Neutrophil (primary cell): Measurements from ENCODE around the gene MON2.

Source experiments
- H3K27ac ChIP-seq: fragments of 200-600 bp; sonication (generic); 2 replicates; pipeline ENCODE4 v1.5.1; 2016; ENCODE audit warnings: mild to moderate bottlenecking, moderate library complexity
- H3K27me3 ChIP-seq: fragments of 200-600 bp; sonication (generic); 2 replicates; pipeline ENCODE4 v1.6.0; 2016; ENCODE audit warnings: mild to moderate bottlenecking
- H3K36me3 ChIP-seq: fragments of 200-600 bp; sonication (generic); 2 replicates; pipeline ENCODE4 v1.5.1; 2017
- H3K4me1 ChIP-seq, 2 experiments: fragments of 200-600 bp in 1 of 2; sonication (generic) in 1 of 2; 1 replicate in 1 of 2; 2 replicates in 1 of 2; pipeline versions ENCODE4 v1.5.1 to v1.6.1; 2013 to 2016; ENCODE audit warnings: low read depth in 1 of 2, low read length in 1 of 2, mild to moderate bottlenecking in 1 of 2, moderate library complexity in 1 of 2; ENCODE audit not compliant: control insufficient read depth in 1 of 2, insufficient read depth in 1 of 2
- H3K4me3 ChIP-seq, 2 experiments: fragments of 200-600 bp in 1 of 2; sonication (generic) in 1 of 2; 1 replicate in 1 of 2; 2 replicates in 1 of 2; pipeline ENCODE4 v1.5.1; 2013 to 2016; ENCODE audit warnings: low read depth in 1 of 2, low read length in 1 of 2, mild to moderate bottlenecking in 1 of 2, moderate library complexity in 1 of 2
- H3K9me3 ChIP-seq: fragments of 200-600 bp; sonication (generic); 2 replicates; pipeline ENCODE4 v1.5.1; 2016
- TF ChIP-seq, protein P1 (sequence below): fragments of 200-600 bp; sonication (generic); IDR thresholded peaks from 2 replicates; pipeline ENCODE4 v1.5.1; 2016; ENCODE audit warnings: antibody characterized with exemption

MON2 gene

DNA sequence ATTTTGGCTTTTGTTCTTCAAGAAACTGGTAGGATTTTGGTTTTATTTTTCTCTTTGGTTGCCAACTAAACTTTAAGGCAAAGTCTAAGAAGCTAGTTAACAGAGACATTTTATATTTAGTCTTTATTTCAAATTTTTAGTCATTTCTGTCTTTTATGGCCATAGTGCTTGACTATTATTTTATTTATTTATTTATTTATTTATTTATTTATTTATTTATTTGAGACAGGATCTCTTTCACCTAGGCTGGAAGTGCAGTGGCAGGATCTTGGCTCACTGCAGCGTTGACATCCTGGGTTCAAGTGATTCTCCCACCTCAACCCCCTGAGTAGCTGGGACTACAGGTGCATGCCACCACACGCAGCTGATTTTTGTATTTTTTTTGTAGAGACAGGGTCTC, 3.1 kb downstream of the MON2 start:
- H3K27me3 ChIP-seq = no peaks in the 10 kb centered on the region
- H3K9me3 ChIP-seq = no peaks in the 10 kb centered on the region
- TF ChIP-seq, protein P1, sequence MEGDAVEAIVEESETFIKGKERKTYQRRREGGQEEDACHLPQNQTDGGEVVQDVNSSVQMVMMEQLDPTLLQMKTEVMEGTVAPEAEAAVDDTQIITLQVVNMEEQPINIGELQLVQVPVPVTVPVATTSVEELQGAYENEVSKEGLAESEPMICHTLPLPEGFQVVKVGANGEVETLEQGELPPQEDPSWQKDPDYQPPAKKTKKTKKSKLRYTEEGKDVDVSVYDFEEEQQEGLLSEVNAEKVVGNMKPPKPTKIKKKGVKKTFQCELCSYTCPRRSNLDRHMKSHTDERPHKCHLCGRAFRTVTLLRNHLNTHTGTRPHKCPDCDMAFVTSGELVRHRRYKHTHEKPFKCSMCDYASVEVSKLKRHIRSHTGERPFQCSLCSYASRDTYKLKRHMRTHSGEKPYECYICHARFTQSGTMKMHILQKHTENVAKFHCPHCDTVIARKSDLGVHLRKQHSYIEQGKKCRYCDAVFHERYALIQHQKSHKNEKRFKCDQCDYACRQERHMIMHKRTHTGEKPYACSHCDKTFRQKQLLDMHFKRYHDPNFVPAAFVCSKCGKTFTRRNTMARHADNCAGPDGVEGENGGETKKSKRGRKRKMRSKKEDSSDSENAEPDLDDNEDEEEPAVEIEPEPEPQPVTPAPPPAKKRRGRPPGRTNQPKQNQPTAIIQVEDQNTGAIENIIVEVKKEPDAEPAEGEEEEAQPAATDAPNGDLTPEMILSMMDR = no peak
- no peak overlapping the region for H3K4me3 ChIP-seq
- H3K4me1 ChIP-seq = peaks cover 32 to 41% of the 10 kb centered on the region in 2 experiments
- no peaks in the 10 kb centered on the region for H3K36me3 ChIP-seq
- no peak overlapping the region for H3K27ac ChIP-seq

DNA sequence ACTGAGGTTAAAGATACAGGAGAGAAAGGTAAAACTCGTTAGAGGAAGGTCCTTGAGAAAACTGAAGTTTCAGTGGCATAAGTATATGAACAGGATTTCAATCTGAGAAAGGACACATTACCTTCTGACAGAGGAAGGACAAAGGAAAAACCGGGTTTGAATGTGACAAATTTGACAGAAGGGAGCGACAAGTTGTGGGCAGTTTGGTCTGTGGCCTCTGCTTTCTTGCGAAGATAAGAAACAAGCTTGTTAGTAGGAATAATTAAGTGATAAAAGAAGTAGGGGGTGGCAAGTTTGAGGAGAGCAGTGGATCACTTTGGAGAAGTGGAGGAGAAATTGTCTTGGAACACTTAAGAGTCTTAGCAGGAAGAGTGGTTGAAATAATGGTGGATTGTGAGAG, 5.1 kb downstream of the MON2 start:
- no peak overlapping the region for H3K4me3 ChIP-seq
- no peak overlapping the region for H3K27ac ChIP-seq
- peaks cover 31 to 38% of the 10 kb centered on the region in 2 experiments for H3K4me1 ChIP-seq
- TF ChIP-seq, protein P1 = no peak
- H3K27me3 ChIP-seq = no peaks in the 10 kb centered on the region
- H3K36me3 ChIP-seq = no peaks in the 10 kb centered on the region
- H3K9me3 ChIP-seq = no peaks in the 10 kb centered on the region

DNA sequence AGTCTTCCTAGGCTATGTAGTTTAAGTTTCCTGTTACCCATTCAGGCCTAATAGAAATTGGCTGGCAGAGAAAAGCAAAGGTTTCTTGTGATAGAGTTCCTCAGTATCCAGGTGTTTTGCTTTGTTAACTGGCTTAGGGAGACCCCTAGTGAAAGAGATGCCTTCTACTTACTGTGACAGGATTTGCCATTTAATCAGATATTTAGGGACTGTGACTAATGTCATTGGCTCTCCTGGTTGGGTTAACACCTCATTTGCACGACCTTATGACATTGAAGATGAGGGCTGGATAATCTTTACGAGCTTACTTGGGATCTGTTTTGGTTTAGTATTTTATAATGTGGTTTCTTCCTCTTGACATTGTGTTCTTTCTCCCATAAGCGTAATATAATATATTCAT, 5.8 kb downstream of the MON2 start:
- Histone ChIP-seq H3K4me3 (no peak overlapping the region), H3K4me1 (peaks cover 28 to 34% of the 10 kb centered on the region in 2 experiments), H3K9me3 (no peaks in the 10 kb centered on the region), H3K27me3 (no peaks in the 10 kb centered on the region), H3K27ac (no peak overlapping the region), H3K36me3 (peaks cover 1% of the 10 kb centered on the region)
- TF ChIP-seq, protein P1 = no peak

DNA sequence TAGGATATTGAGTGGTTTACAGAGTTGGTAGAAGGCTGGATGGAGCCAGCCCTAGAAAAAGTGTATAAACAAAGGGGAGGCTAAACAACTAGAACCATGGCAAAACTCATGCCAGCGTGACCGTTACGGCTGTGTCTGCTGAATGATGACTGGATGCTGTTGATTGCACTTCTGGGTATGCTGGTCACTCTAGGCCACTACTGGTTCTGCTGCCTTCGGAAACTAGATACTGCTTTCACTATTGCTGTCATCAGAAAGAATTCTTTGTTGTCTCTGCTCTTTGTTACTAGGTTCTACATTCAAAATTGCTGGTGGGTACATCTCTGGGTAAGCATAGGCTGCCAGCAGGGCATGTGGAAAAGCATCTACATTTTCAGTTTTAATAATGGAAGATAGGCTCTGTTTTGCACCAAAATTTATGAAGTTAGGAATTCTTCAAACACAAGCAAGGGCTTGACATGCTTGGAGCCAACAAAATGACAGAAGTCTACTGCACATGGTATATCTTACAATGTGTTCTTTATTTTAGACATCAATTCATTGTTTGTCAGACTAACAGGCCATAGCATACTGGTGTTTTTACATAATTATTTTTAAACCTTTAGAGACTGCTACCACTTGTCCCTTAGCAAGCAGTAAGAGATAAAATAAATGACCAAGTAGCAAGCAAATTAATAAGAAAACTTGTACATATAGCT, 15.4 kb downstream of the MON2 start:
- Histone ChIP-seq H3K4me3 (no peak overlapping the region), H3K27me3 (no peaks in the 10 kb centered on the region), H3K4me1 (no peaks in the 10 kb centered on the region), H3K27ac (no peak overlapping the region), H3K9me3 (no peaks in the 10 kb centered on the region), H3K36me3 (peaks cover 21% of the 10 kb centered on the region)
- TF ChIP-seq, protein P1 = no peak

DNA sequence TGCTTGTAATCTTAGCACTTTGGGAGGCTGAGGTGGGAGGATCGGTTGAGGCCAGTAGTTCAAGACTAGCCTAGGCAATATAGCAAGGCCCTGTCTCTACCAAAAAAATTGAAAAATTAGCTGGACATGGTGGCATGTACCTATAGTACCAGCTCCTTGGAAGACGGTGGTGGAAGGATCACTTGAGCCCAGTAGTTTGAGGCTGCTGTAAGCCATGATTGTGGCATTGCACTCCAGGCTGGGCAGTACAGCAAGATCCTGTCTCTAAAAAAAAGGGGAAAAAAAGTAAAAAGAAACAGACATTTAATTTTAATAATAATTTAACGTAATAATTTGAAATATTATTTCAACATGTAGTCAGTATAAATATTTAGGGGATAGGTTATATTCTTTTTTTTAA, 16.1 kb downstream of the MON2 start:
- TF ChIP-seq, protein P1 = no peak
- Histone ChIP-seq H3K4me1 (no peaks in the 10 kb centered on the region), H3K4me3 (no peak overlapping the region), H3K36me3 (peaks cover 17% of the 10 kb centered on the region), H3K9me3 (no peaks in the 10 kb centered on the region), H3K27ac (no peak overlapping the region), H3K27me3 (no peaks in the 10 kb centered on the region)
